Measurements from ENCODE around the gene MYCL. TPM values are rescaled to one million over a fixed set of nuclear protein-coding genes. Genes with fewer than 3 reads are reported as not detected.
"Not testable (repeated sequence)": the region's sequence is repeated elsewhere in the genome, so short reads cannot be mapped to it uniquely, and the experiment has no call there.

Gene MYCL
- total RNA-seq, 2 experiments from 2014 or later, result 0.07 TPM; not detected in 1

GRCh38 chr1:39877231-39877778 lies 24.4 kb downstream of the MYCL start:
- H3K36me3 Mint-ChIP-seq, result peaks cover 9% of the 10 kb centered on the region
- DNase-seq, result no peak
- ChIA-PET CTCF (no interaction called here), POLR2A (no interaction called here)
- H3K9me3 Mint-ChIP-seq, result no peaks in the 10 kb centered on the region
- no peak overlapping the region for H3K4me3 Mint-ChIP-seq
- H3K27ac Mint-ChIP-seq, result no peak overlapping the region
- H3K4me1 Mint-ChIP-seq (ENCODE audit: low read depth), result peaks cover 45% of the 10 kb centered on the region
- H3K27me3 Mint-ChIP-seq, result no peaks in the 10 kb centered on the region
- intact Hi-C loops (cut with micrococcal nuclease), result no loop called here

- no peaks in the 10 kb centered on the region for H3K9me3 Mint-ChIP-seq
- intact Hi-C loops (cut with micrococcal nuclease), result no loop called here
- H3K4me3 Mint-ChIP-seq, result no peak overlapping the region
- no peaks in the 10 kb centered on the region for H3K27me3 Mint-ChIP-seq
- H3K27ac Mint-ChIP-seq, result no peak overlapping the region
- DNase-seq, result no peak
- peaks cover 37% of the 10 kb centered on the region for H3K4me1 Mint-ChIP-seq (ENCODE audit: low read depth)
- POLR2A ChIA-PET, result no interaction called here
- H3K36me3 Mint-ChIP-seq, result peaks cover 9% of the 10 kb centered on the region
- CTCF ChIA-PET, result no interaction called here
Observed at GRCh38 chr1:39876144-39876543, 25.6 kb downstream of the MYCL start.

GRCh38 chr1:39872698-39873097 lies 29.0 kb downstream of the MYCL start:
- no peak overlapping the region for H3K27ac Mint-ChIP-seq
- H3K4me3 Mint-ChIP-seq, result no peak overlapping the region
- intact Hi-C loops (cut with micrococcal nuclease), result no loop called here
- no peaks in the 10 kb centered on the region for H3K9me3 Mint-ChIP-seq
- peaks cover 24% of the 10 kb centered on the region for H3K4me1 Mint-ChIP-seq (ENCODE audit: low read depth)
- H3K36me3 Mint-ChIP-seq, result peaks cover 19% of the 10 kb centered on the region
- POLR2A ChIA-PET, result no interaction called here
- CTCF ChIA-PET, result interaction anchor here (1.1 kb wide), 1 partner anchor 29 kb away, joined by 6 read pairs; the partner anchor contains the start of gene MYCL
- no peak for DNase-seq
- H3K27me3 Mint-ChIP-seq, result no peaks in the 10 kb centered on the region

GRCh38 chr1:39871796-39872195 lies 29.9 kb downstream of the MYCL start:
- Mint-ChIP-seq H3K4me1 (ENCODE audit: low read depth) (peaks cover 16% of the 10 kb centered on the region), H3K9me3 (no peaks in the 10 kb centered on the region)

GRCh38 chr1:39871043-39871442 lies 30.7 kb downstream of the MYCL start:
- DNase-seq; H3K27me3 Mint-ChIP-seq; H3K27ac Mint-ChIP-seq; H3K9me3 Mint-ChIP-seq; POLR2A ChIA-PET; intact Hi-C loops (cut with micrococcal nuclease); H3K4me3 Mint-ChIP-seq: not testable (repeated sequence)
- CTCF ChIA-PET, result interaction anchor here (0.8 kb wide), 1 partner anchor 103 kb away, joined by 3 read pairs; no protein-coding TSS in a partner anchor
- peaks cover 13% of the 10 kb centered on the region for H3K4me1 Mint-ChIP-seq (ENCODE audit: low read depth)
- peaks cover 12% of the 10 kb centered on the region for H3K36me3 Mint-ChIP-seq

More at GRCh38 chr1:39871796-39872195, 29.9 kb downstream of the MYCL start:
- ChIA-PET POLR2A (no interaction called here), CTCF (no interaction called here)
- H3K36me3 Mint-ChIP-seq, result peaks cover 15% of the 10 kb centered on the region
- intact Hi-C loops (cut with micrococcal nuclease), result no loop called here
- H3K27me3 Mint-ChIP-seq, result no peaks in the 10 kb centered on the region
- no peak overlapping the region for H3K4me3 Mint-ChIP-seq
- no peak for DNase-seq
- no peak overlapping the region for H3K27ac Mint-ChIP-seq

- DNase-seq; H3K27me3 Mint-ChIP-seq; CTCF ChIA-PET; POLR2A ChIA-PET; intact Hi-C loops (cut with micrococcal nuclease); H3K4me3 Mint-ChIP-seq; H3K27ac Mint-ChIP-seq; H3K9me3 Mint-ChIP-seq: not testable (repeated sequence)
- Mint-ChIP-seq H3K36me3 (peaks cover 14% of the 10 kb centered on the region), H3K4me1 (ENCODE audit: low read depth) (peaks cover 11% of the 10 kb centered on the region)
Observed at GRCh38 chr1:39869538-39870112, 32.1 kb downstream of the MYCL start.

- ChIA-PET POLR2A (interaction anchor here (0.6 kb wide), 1 partner anchor 376 kb away, joined by 4 read pairs; no protein-coding TSS in a partner anchor), CTCF (no interaction called here)
- no peak for DNase-seq
- H3K27me3 Mint-ChIP-seq, result no peaks in the 10 kb centered on the region
- intact Hi-C loops (cut with micrococcal nuclease), result no loop called here
- H3K4me1 Mint-ChIP-seq (ENCODE audit: low read depth), result no peaks in the 10 kb centered on the region
- H3K36me3 Mint-ChIP-seq, result peaks cover 14% of the 10 kb centered on the region
- no peak overlapping the region for H3K27ac Mint-ChIP-seq
- no peaks in the 10 kb centered on the region for H3K9me3 Mint-ChIP-seq
- no peak overlapping the region for H3K4me3 Mint-ChIP-seq
Observed at GRCh38 chr1:39866767-39867166, 35.0 kb downstream of the MYCL start.

- H3K27me3 Mint-ChIP-seq, result no peaks in the 10 kb centered on the region
- ChIA-PET CTCF (no interaction called here), POLR2A (no interaction called here)
- H3K4me1 Mint-ChIP-seq (ENCODE audit: low read depth), result peaks cover 4% of the 10 kb centered on the region
- H3K9me3 Mint-ChIP-seq, result no peaks in the 10 kb centered on the region
- H3K27ac Mint-ChIP-seq, result no peak overlapping the region
- peaks cover 18% of the 10 kb centered on the region for H3K36me3 Mint-ChIP-seq
- intact Hi-C loops (cut with micrococcal nuclease), result no loop called here
- no peak for DNase-seq
- no peak overlapping the region for H3K4me3 Mint-ChIP-seq
Observed at GRCh38 chr1:39865762-39866161, 36.0 kb downstream of the MYCL start.

GRCh38 chr1:39863177-39863576 lies 38.5 kb downstream of the MYCL start:
- Mint-ChIP-seq H3K4me3 (no peak overlapping the region), H3K9me3 (no peaks in the 10 kb centered on the region), H3K27ac (no peak overlapping the region), H3K36me3 (peaks cover 9% of the 10 kb centered on the region), H3K4me1 (ENCODE audit: low read depth) (peaks cover 4% of the 10 kb centered on the region), H3K27me3 (no peaks in the 10 kb centered on the region)
- ChIA-PET POLR2A (no interaction called here), CTCF (interaction anchor here (1.6 kb wide), 1 partner anchor 46 kb away, joined by 5 read pairs; no protein-coding TSS in a partner anchor)
- no peak for DNase-seq
- intact Hi-C loops (cut with micrococcal nuclease), result no loop called here

GRCh38 chr1:39861003-39861402 lies 40.7 kb downstream of the MYCL start:
- CTCF ChIA-PET, result no interaction called here
- DNase-seq, result no peak
- Mint-ChIP-seq H3K27ac (no peak overlapping the region), H3K36me3 (peaks cover 9% of the 10 kb centered on the region), H3K9me3 (no peaks in the 10 kb centered on the region), H3K4me1 (ENCODE audit: low read depth) (peaks cover 4% of the 10 kb centered on the region), H3K4me3 (no peak overlapping the region), H3K27me3 (no peaks in the 10 kb centered on the region)
- POLR2A ChIA-PET, result no interaction called here
- intact Hi-C loops (cut with micrococcal nuclease), result no loop called here

- peaks cover 12% of the 10 kb centered on the region for H3K36me3 Mint-ChIP-seq
- POLR2A ChIA-PET, result no interaction called here
- no peak overlapping the region for H3K27ac Mint-ChIP-seq
- H3K4me1 Mint-ChIP-seq (ENCODE audit: low read depth), result peaks cover 4% of the 10 kb centered on the region
- no peak for DNase-seq
- intact Hi-C loops (cut with micrococcal nuclease), result no loop called here
- no peaks in the 10 kb centered on the region for H3K27me3 Mint-ChIP-seq
- no peaks in the 10 kb centered on the region for H3K9me3 Mint-ChIP-seq
- CTCF ChIA-PET, result interaction anchor here (0.8 kb wide), 1 partner anchor 42 kb away, joined by 4 read pairs; no protein-coding TSS in a partner anchor
- H3K4me3 Mint-ChIP-seq, result no peak overlapping the region
Observed at GRCh38 chr1:39859859-39860812, 41.6 kb downstream of the MYCL start.

- H3K27me3 Mint-ChIP-seq, result no peaks in the 10 kb centered on the region
- DNase-seq, result no peak
- peaks cover 9% of the 10 kb centered on the region for H3K4me1 Mint-ChIP-seq (ENCODE audit: low read depth)
- peaks cover 13% of the 10 kb centered on the region for H3K36me3 Mint-ChIP-seq
- H3K27ac Mint-ChIP-seq, result no peak overlapping the region
- no peak overlapping the region for H3K4me3 Mint-ChIP-seq
- no peaks in the 10 kb centered on the region for H3K9me3 Mint-ChIP-seq
- intact Hi-C loops (cut with micrococcal nuclease), result no loop called here
- ChIA-PET CTCF (interaction anchor here (1.2 to 1.7 kb wide), 2 partner anchors 44 to 116 kb away, joined by 3 to 4 read pairs; no protein-coding TSS in a partner anchor), POLR2A (no interaction called here)
Observed at GRCh38 chr1:39858315-39858714, 43.4 kb downstream of the MYCL start.

Data from activated CD4-positive, alpha-beta memory T cell treated with anti-CD3 and anti-CD28 coated beads for 36 hours (primary cell).